Activated CD4-positive, alpha-beta T cell treated with anti-CD3 and anti-CD28 coated beads, Interleukin-2, amount 10 ng/mL, durations not matched to agents 24 days and 14 days (primary cell): ENCODE results near the gene PARD3B. TPM values are rescaled to one million over a fixed set of nuclear protein-coding genes. Genes with fewer than 3 reads are reported as not detected.
A peak's percentile ranks its signal among the peaks of the same experiment; 100 is the strongest.

Experiments used
- DNase-seq: peaks from one replicate; pipeline ENCODE4 v3.0.0; 2022
- H3K27ac Mint-ChIP-seq: one replicate; pipeline ENCODE4 v1.8.0; 2022; ENCODE audit warnings: mild to moderate bottlenecking, mixed read lengths
- H3K27me3 Mint-ChIP-seq: one replicate; pipeline ENCODE4 v1.8.0; 2022; ENCODE audit warnings: mixed read lengths
- H3K36me3 Mint-ChIP-seq: one replicate; pipeline ENCODE4 v1.8.0; 2022; ENCODE audit warnings: low read depth, mild to moderate bottlenecking, mixed read lengths
- H3K4me1 Mint-ChIP-seq: one replicate; pipeline ENCODE4 v1.8.0; 2021; ENCODE audit warnings: mixed read lengths
- H3K4me3 Mint-ChIP-seq: one replicate; pipeline ENCODE4 v1.8.0; 2022; ENCODE audit warnings: mild to moderate bottlenecking, moderate library complexity, mixed read lengths
- H3K9me3 Mint-ChIP-seq: one replicate; pipeline ENCODE4 v1.8.0; 2021; ENCODE audit warnings: mixed read lengths
- intact Hi-C: fragments of 100-400 bp; cut with micrococcal nuclease; formaldehyde crosslinking; loops from one replicate; pipeline ENCODE4 v1.15.1; 2023
- total RNA-seq: library from RNA; stranded (reverse); gene quantifications from 2 replicates; pipeline ENCODE4 v1.2.3, GENCODE V29; 2022

Gene PARD3B
- total RNA-seq, 1 donor from 2014 or later = 0.12 TPM

DNA sequence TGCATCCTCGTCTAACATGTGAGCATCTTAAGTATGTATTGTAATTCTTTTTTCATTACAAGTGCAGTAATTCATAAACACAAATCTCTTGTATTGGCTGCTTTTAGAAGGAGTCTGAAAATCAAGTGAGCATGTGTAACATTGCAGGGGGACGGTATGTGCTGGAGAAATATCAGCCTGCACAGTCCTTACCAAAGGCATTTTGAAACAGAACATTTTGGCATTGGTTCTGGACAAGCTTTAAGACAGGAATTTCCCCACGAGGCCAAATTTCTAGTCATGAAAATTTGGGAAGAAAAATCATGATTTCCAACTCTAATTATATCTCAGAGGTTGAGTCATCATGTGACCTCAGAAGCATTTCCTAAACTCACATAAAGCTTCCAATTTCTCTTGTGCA lies 1112.3 kb downstream of the PARD3B start:
- Mint-ChIP-seq H3K4me3 (no peak overlapping the region), H3K27ac (no peak overlapping the region), H3K27me3 (peaks cover 4% of the 10 kb centered on the region), H3K4me1 (peaks cover 31% of the 10 kb centered on the region), H3K36me3 (no peaks in the 10 kb centered on the region), H3K9me3 (peaks cover 10% of the 10 kb centered on the region)
- intact Hi-C loops = no loop called here
- no peak for DNase-seq

DNA sequence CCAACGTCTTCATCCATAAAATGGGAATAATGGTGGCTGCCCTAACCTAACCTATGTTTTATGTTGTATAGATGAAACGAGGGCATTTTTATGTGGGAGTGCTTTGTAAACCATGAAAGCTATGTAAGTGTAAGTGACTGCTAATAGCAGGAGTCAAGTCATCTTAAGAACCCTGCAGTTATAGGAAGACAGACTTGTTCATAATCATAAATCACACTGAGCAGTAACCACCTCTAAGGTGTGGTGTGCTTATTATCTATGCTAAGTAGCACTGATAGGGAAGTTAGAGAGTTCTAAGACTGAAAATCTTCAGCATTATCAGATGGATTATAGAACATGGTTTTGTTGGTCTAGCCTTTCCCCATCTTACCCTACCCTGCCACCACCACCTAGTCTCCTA lies 1112.8 kb downstream of the PARD3B start:
- no peak overlapping the region for H3K27ac Mint-ChIP-seq
- H3K4me1 Mint-ChIP-seq = peaks cover 31% of the 10 kb centered on the region
- intact Hi-C loops = no loop called here
- H3K36me3 Mint-ChIP-seq = no peaks in the 10 kb centered on the region
- no peak for DNase-seq
- H3K9me3 Mint-ChIP-seq = peaks cover 10% of the 10 kb centered on the region
- H3K4me3 Mint-ChIP-seq = no peak overlapping the region
- H3K27me3 Mint-ChIP-seq = peaks cover 4% of the 10 kb centered on the region

- intact Hi-C loops = no loop called here
- no peak for DNase-seq
- H3K9me3 Mint-ChIP-seq = peaks cover 10% of the 10 kb centered on the region
- no peak overlapping the region for H3K4me3 Mint-ChIP-seq
- peaks cover 4% of the 10 kb centered on the region for H3K27me3 Mint-ChIP-seq
- H3K27ac Mint-ChIP-seq = no peak overlapping the region
- H3K36me3 Mint-ChIP-seq = no peaks in the 10 kb centered on the region
- H3K4me1 Mint-ChIP-seq = peaks cover 33% of the 10 kb centered on the region
Measured at GRCh38 chr2:205658572-205658971, 1113.3 kb downstream of the PARD3B start.

GRCh38 chr2:205659922-205660321 lies 1114.6 kb downstream of the PARD3B start:
- peaks cover 4% of the 10 kb centered on the region for H3K27me3 Mint-ChIP-seq
- peaks cover 4% of the 10 kb centered on the region for H3K9me3 Mint-ChIP-seq
- no peak for DNase-seq
- no peak overlapping the region for H3K27ac Mint-ChIP-seq
- peak overlapping the region; percentile 50 for H3K4me3 Mint-ChIP-seq
- H3K36me3 Mint-ChIP-seq = no peaks in the 10 kb centered on the region
- peaks cover 35% of the 10 kb centered on the region for H3K4me1 Mint-ChIP-seq
- intact Hi-C loops = loop anchor here (2.0 kb wide), 3 partner anchors 21 to 47 kb away; no protein-coding TSS in a partner anchor

GRCh38 chr2:205660521-205661124 lies 1115.3 kb downstream of the PARD3B start:
- peak; percentile 84 for DNase-seq
- intact Hi-C loops = loop anchor here (2.0 kb wide), 3 partner anchors 20 to 48 kb away; no protein-coding TSS in a partner anchor
- Mint-ChIP-seq H3K4me1 (peaks cover 28% of the 10 kb centered on the region), H3K27ac (peak overlapping the region; percentile 73), H3K4me3 (peak overlapping the region; percentile 50), H3K27me3 (peaks cover 4% of the 10 kb centered on the region), H3K36me3 (no peaks in the 10 kb centered on the region), H3K9me3 (peaks cover 4% of the 10 kb centered on the region)

DNA sequence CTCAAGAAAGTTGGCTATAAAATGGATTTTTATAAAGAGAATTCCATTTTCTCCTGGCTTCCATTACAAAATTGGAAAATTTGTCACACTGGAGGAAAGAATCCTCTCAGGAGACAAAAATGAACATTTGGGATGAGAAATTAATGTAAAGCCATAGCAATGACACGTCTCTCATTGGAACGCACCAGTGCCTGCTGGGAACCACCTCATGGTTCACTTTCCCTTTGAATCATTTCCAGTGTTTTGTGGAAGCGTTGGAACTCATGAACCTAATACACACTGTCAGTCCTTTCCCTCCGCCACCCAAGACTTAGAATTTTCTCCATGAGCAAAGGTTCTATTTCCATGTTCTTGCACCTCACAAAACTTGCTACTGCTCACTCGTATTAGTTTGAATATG lies 1116.0 kb downstream of the PARD3B start:
- H3K27me3 Mint-ChIP-seq = peaks cover under 1% of the 10 kb centered on the region
- peaks cover 6% of the 10 kb centered on the region for H3K9me3 Mint-ChIP-seq
- H3K27ac Mint-ChIP-seq = peak overlapping the region; percentile 73
- H3K36me3 Mint-ChIP-seq = no peaks in the 10 kb centered on the region
- peaks cover 28% of the 10 kb centered on the region for H3K4me1 Mint-ChIP-seq
- no peak for DNase-seq
- no peak overlapping the region for H3K4me3 Mint-ChIP-seq
- intact Hi-C loops = loop anchor here (2.0 kb wide), 3 partner anchors 20 to 48 kb away; no protein-coding TSS in a partner anchor

GRCh38 chr2:205662206-205662965 lies 1117.1 kb downstream of the PARD3B start:
- Mint-ChIP-seq H3K27ac (no peak overlapping the region), H3K4me3 (no peak overlapping the region), H3K9me3 (peaks cover 8% of the 10 kb centered on the region), H3K36me3 (no peaks in the 10 kb centered on the region), H3K27me3 (no peaks in the 10 kb centered on the region), H3K4me1 (peaks cover 28% of the 10 kb centered on the region)
- intact Hi-C loops = no loop called here
- no peak for DNase-seq

- Mint-ChIP-seq H3K4me1 (peaks cover 18% of the 10 kb centered on the region), H3K9me3 (peaks cover 13% of the 10 kb centered on the region)
- intact Hi-C loops = no loop called here
Measured at GRCh38 chr2:205665791-205666190, 1120.5 kb downstream of the PARD3B start.

More at GRCh38 chr2:205665791-205666190, 1120.5 kb downstream of the PARD3B start:
- Mint-ChIP-seq H3K36me3 (peaks cover 3% of the 10 kb centered on the region), H3K27ac (no peak overlapping the region), H3K4me3 (no peak overlapping the region), H3K27me3 (peaks cover 2% of the 10 kb centered on the region)
- DNase-seq = no peak
